ENCODE measurements around the gene KIR2DL3. TPM values are rescaled to one million over a fixed set of nuclear protein-coding genes. Genes with fewer than 3 reads are reported as not detected.
"Not testable (repeated sequence)": the region's sequence is repeated elsewhere in the genome, so short reads cannot be mapped to it uniquely, and the experiment has no call there.

KIR2DL3 gene
- total RNA-seq, 2 donors from 2014 or later: not detected

DNA sequence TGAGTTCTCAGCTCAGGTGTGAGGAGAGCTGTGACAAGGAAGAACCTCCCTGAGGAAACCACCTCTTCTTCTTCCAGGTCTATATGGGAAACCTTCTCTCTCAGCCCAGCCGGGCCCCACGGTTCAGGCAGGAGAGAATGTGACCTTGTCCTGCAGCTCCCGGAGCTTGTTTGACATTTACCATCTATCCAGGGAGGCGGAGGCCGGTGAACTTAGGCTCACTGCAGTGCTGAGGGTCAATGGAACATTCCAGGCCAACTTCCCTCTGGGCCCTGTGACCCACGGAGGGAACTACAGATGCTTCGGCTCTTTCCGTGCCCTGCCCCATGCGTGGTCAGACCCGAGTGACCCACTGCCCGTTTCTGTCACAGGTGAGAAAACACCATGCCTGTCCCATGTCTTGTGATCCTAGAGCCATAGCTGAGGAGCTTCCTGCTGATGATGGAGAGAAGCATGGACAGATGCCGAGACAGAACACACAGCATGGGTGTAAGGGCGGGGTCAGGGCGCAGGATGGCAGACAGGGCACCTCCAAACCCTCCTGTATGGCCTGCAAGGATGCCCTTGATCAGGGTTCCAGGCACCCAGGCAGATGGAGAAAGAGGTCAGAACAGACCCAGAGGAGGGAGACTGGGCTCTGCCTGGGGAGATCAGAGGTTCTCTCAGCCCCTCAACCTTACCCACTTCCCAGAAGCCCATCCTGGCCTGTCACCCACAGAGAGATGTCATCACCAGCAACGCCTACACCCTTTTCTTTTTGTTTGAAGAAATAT is 8.7 kb upstream of the KIR2DL3 start:
- ATAC-seq: no peak
- no peaks in the 10 kb centered on the region for H3K4me1 ChIP-seq
- TF ChIP-seq, protein P1, sequence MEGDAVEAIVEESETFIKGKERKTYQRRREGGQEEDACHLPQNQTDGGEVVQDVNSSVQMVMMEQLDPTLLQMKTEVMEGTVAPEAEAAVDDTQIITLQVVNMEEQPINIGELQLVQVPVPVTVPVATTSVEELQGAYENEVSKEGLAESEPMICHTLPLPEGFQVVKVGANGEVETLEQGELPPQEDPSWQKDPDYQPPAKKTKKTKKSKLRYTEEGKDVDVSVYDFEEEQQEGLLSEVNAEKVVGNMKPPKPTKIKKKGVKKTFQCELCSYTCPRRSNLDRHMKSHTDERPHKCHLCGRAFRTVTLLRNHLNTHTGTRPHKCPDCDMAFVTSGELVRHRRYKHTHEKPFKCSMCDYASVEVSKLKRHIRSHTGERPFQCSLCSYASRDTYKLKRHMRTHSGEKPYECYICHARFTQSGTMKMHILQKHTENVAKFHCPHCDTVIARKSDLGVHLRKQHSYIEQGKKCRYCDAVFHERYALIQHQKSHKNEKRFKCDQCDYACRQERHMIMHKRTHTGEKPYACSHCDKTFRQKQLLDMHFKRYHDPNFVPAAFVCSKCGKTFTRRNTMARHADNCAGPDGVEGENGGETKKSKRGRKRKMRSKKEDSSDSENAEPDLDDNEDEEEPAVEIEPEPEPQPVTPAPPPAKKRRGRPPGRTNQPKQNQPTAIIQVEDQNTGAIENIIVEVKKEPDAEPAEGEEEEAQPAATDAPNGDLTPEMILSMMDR (IDR thresholded peaks at IDR 0.05): no peak
- TF ChIP-seq POLR2A (IDR thresholded peaks at IDR 0.05): no peak
- no peak for DNase-seq
- H3K27ac ChIP-seq: no peak overlapping the region
- H3K36me3 ChIP-seq (replicated peaks in 1 of 2; ENCODE audit: insufficient read depth in 1 of 2, low read depth in 2 of 2): no peaks in the 10 kb centered on the region
- H3K4me3 ChIP-seq: no peak overlapping the region
- WGBS, 2 donors: 47 to 51% methylated on average over 13 to 15 of the region's 15 CpGs
- no peaks in the 10 kb centered on the region for H3K27me3 ChIP-seq
- H3K9me3 ChIP-seq: no peaks in the 10 kb centered on the region
- intact Hi-C loops (cut with DNase I): no loop called here

DNA sequence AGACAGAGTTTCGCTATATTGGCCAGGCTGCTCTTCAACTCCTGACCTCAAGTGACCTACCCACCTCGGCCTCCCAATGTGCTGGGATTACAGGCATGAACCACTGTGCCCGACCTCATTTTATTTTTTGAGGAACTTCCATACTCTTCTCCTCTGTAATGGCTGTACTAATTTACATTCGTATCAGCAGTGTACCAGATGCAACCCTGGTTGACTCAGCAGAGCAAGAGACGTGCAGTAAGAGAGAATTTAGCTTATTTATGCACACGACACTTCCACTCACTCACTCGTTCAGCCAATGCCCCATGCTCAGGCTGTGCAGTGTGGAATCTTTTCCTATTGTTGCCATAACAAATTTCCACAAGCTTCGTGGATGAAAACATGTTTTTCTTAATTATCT is 7.1 kb upstream of the KIR2DL3 start:
- H3K4me3 ChIP-seq: no peak overlapping the region
- no peaks in the 10 kb centered on the region for H3K27me3 ChIP-seq
- intact Hi-C loops (cut with DNase I): no loop called here
- no peaks in the 10 kb centered on the region for H3K4me1 ChIP-seq
- H3K9me3 ChIP-seq: no peaks in the 10 kb centered on the region
- no peak for ATAC-seq
- 32 to 35% methylated on average over 8 of the region's 8 CpGs for WGBS, 2 donors
- H3K36me3 ChIP-seq (replicated peaks in 1 of 2; ENCODE audit: insufficient read depth in 1 of 2, low read depth in 2 of 2): no peaks in the 10 kb centered on the region
- TF ChIP-seq, protein P1 (IDR thresholded peaks at IDR 0.05): no peak
- no peak for TF ChIP-seq POLR2A (IDR thresholded peaks at IDR 0.05)
- DNase-seq: no peak
- no peak overlapping the region for H3K27ac ChIP-seq

DNA sequence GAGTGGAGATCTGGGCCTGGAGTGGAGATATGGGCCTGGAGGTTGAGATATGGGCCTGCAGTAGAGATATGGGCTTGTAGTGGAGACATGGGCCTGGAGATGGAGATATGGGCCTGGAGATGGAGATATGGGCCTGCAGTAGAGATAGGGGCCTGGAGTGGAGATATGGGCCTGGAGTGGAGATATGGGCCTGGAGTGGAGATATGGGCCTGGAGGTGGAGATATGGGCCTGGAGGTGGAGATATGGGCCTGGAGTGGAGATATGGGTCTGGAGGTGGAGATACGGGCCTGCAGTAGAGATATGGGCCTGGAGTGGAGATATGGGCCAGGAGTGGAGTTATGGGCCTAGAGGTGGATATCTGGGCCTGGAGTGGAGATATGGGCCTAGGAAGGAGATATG is 402 bp downstream of the KIR2DL3 start:
- Histone ChIP-seq H3K27me3 (no peaks in the 10 kb centered on the region), H3K27ac (no peak overlapping the region), H3K9me3 (no peaks in the 10 kb centered on the region), H3K4me3 (no peak overlapping the region), H3K4me1 (no peaks in the 10 kb centered on the region), H3K36me3 (replicated peaks in 1 of 2; ENCODE audit: insufficient read depth in 1 of 2, low read depth in 2 of 2) (no peaks in the 10 kb centered on the region)
- WGBS, 2 donors: 53 to 80% methylated on average over 1 of the region's 1 CpG
- intact Hi-C loops (cut with DNase I): no loop called here
- TF ChIP-seq, protein P1 (IDR thresholded peaks at IDR 0.05): no peak
- ATAC-seq: no peak
- DNase-seq: no peak

DNA sequence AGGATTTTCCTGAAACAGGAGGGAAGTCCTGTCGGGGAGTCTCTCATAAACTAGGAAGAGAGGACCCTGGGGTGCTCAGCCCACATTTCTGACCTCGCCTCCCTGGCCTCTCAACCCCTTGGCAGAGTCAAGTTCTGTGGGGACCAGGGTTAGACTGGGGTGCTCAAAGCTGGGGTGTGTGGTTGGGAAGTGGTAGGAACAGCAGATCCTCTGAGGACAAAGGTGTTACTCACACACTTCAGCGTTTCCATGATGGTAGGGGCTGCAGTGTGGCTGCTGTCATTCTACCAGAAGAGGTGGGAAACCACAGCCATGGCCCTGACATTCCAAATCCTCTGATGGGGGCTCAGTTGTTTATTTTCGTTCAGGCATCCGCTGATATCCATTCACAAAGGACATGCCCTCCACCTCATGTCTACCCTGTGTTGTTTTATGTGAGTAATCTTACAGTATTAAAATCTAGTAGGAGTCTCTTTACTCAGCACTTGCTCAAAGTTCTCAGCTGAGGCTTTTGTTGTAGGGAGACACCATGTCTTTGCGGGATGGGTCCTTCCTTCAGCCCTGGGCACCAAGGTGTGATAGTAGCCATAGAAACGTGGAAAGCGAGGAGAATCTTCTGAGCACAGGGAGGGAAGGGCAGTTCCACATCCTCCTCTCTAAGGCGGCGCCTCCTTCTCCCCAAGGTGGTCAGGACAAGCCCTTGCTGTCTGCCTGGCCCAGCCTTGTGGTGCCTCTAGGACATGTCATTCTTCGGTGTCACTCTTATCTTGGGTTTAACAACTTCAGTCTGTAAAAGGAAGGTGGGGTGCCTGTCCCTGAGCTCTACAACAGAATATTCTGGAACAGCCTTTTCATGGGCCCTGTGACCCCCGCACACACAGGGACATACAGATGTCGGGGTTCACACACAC is 1.5 kb downstream of the KIR2DL3 start:
- intact Hi-C loops (cut with DNase I): no loop called here
- Histone ChIP-seq H3K9me3 (no peaks in the 10 kb centered on the region), H3K27ac (no peak overlapping the region), H3K36me3 (replicated peaks in 1 of 2; ENCODE audit: insufficient read depth in 1 of 2, low read depth in 2 of 2) (no peaks in the 10 kb centered on the region), H3K27me3 (no peaks in the 10 kb centered on the region), H3K4me3 (no peak overlapping the region), H3K4me1 (no peaks in the 10 kb centered on the region)
- no peak for TF ChIP-seq POLR2A (IDR thresholded peaks at IDR 0.05)
- TF ChIP-seq, protein P1 (IDR thresholded peaks at IDR 0.05): no peak
- ATAC-seq (no peak), DNase-seq (no peak)
- WGBS, 2 donors: 62 to 78% methylated on average over 13 of the region's 13 CpGs

DNA sequence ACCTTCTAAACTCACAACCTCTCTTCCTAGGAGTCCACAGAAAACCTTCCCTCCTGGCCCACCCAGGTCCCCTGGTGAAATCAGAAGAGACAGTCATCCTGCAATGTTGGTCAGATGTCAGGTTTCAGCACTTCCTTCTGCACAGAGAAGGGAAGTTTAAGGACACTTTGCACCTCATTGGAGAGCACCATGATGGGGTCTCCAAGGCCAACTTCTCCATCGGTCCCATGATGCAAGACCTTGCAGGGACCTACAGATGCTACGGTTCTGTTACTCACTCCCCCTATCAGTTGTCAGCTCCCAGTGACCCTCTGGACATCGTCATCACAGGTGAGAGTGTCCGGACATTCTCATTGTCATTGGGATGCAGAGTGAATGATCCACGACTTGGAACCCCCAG is 3.6 kb downstream of the KIR2DL3 start:
- H3K4me1 ChIP-seq; ATAC-seq; H3K27ac ChIP-seq; intact Hi-C loops (cut with DNase I); H3K4me3 ChIP-seq; H3K9me3 ChIP-seq; DNase-seq; H3K27me3 ChIP-seq; H3K36me3 ChIP-seq (replicated peaks in 1 of 2; ENCODE audit: insufficient read depth in 1 of 2, low read depth in 2 of 2): not testable (repeated sequence)
- 36 to 57% methylated on average over 5 of the region's 5 CpGs for WGBS, 2 donors

DNA sequence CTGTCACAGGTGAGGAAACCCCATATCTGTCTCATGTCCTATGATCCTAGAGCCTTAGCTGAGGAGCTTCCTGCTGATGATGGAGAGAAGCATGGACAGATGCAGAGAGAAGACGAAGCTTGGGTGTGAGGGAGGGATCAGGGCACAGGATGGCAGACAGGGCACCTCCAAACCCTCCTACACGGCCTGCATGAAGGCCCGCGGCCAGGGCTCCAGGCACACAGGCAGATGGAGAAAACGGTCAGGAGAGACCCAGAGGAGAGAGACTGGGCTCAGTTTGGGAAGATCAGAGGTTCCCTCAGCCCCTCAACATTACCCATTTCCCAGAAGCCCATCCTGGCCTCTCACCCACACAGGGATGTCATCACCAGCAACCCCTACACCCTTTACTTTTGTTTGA is 5.8 kb downstream of the KIR2DL3 start:
- intact Hi-C loops (cut with DNase I); H3K27ac ChIP-seq; H3K27me3 ChIP-seq; DNase-seq; ATAC-seq; H3K36me3 ChIP-seq (replicated peaks in 1 of 2; ENCODE audit: insufficient read depth in 1 of 2, low read depth in 2 of 2); H3K4me3 ChIP-seq; H3K9me3 ChIP-seq; H3K4me1 ChIP-seq: not testable (repeated sequence)
- 64 to 68% methylated on average over 5 of the region's 5 CpGs for WGBS, 2 donors

DNA sequence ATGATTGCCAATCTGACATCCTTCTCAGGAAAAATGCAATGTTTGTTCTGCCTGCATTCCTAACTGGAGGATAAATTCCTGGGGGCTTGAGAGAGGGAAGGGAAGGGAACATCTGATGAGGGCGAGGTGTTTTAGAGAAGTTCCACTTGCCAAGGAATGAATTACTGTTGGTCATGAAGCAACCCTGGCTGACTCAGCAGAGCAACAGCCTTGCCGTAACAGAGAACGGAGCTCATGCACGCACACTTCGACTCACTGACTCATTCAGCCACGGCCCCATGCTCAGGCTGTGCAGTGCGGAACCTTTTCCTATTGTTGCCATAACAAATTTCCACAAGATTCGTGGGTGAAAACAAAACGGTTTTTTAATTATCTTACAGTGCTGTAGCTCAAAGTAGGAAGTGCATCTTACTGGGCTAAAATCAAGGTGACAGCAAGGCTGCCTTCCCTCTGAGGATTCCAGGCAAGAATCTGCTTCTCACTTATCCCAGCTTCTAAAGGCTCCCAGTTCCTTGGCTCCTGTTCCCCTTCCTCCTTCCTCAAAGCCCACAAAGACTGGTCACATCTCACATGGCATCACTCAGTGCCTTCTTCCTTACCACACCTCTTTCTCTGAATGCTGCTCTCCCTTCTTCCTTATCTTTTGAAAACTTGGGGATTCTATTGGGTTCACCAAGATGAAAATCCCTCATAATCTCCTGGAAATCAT is 9.5 kb downstream of the KIR2DL3 start:
- H3K36me3 ChIP-seq (replicated peaks in 1 of 2; ENCODE audit: insufficient read depth in 1 of 2, low read depth in 2 of 2); H3K27me3 ChIP-seq; H3K4me3 ChIP-seq; H3K27ac ChIP-seq; H3K9me3 ChIP-seq; H3K4me1 ChIP-seq; intact Hi-C loops (cut with DNase I); ATAC-seq: not testable (repeated sequence)
- peak in 1 of 4 donors; percentile 55 for DNase-seq
- WGBS, 2 donors: 51 to 70% methylated on average over 7 to 9 of the region's 9 CpGs
